HCT116 (cell line): ENCODE measurements around the gene ENTR1. TPM values are rescaled to one million over a fixed set of nuclear protein-coding genes. Genes with fewer than 3 reads are reported as not detected.

Experiments
- ATAC-seq: fragments of 200-7000 bp; cut with Tn5 transposase; 2 replicates; pipeline ENCODE4 v1.9.1; 2020; ENCODE audit warnings: mild to moderate bottlenecking, moderate library complexity
- BruUV-seq: library from RNA; stranded (reverse); fragments of 400-500 nt; replicated peaks from 2 replicates; lab custom pipeline; 2021; lab: Mats Ljungman, UMichigan
- CTCF ChIA-PET: fragments of 300-600 bp; sonication (Branson Sonifier 250); formaldehyde crosslinking; loops from one replicate; lab custom pipeline; 2021; ENCODE audit warnings: antibody characterized with exemption; lab: Charles Lee
- POLR2A ChIA-PET: fragments of 300-600, 350-600 bp; sonication (Branson Sonifier 250); formaldehyde crosslinking; loops from one replicate; lab custom pipeline; 2021; ENCODE audit warnings: antibody characterized with exemption; lab: Charles Lee
- RAD21 ChIA-PET, 2 experiments: fragments of 300-600 bp; sonication (Branson Sonifier 250); formaldehyde crosslinking; loops; one replicate each; lab custom pipeline; 2023; ENCODE audit warnings: low total read pairs in 2 of 2; ENCODE audit not compliant: uncharacterized antibody in 2 of 2, unreplicated experiment in 2 of 2, low non-redundant PET in 1 of 2; lab: Charles Lee
- DNase-seq: peaks from one replicate; pipeline ENCODE4 v3.0.0-alpha.2; 2010; ENCODE audit warnings: low read depth, low spot score
- H2AFZ ChIP-seq: fragments of 200-600 bp; shearing (Covaris generic), sonication (generic); 2 replicates; pipeline ENCODE4 v1.6.1; 2017; ENCODE audit warnings: low read depth, mixed run types, mixed read lengths, antibody characterized with exemption, low read length; ENCODE audit not compliant: poor library complexity, severe bottlenecking
- H3K27ac ChIP-seq: 2 replicates; pipeline ENCODE4 v1.5.1; 2012; ENCODE audit warnings: low read depth, low read length
- H3K27me3 ChIP-seq: fragments of 200-600 bp; sonication (generic); 2 replicates; pipeline ENCODE4 v1.6.1; 2016; ENCODE audit warnings: mixed run types, low read length, mixed read lengths; ENCODE audit not compliant: insufficient read depth
- H3K36me3 ChIP-seq, 2 experiments: fragments of 200-500 bp in 1 of 2; fragments of 200-600 bp in 1 of 2; sonication (Bioruptor generic) in 1 of 2; sonication (generic) in 1 of 2; 2 replicates each; pipeline versions ENCODE4 v1.5.1 to v1.6.1; 2014 to 2016; ENCODE audit warnings: low read length in 2 of 2, inconsistent platforms in 1 of 2, mixed read lengths in 1 of 2, mixed run types in 1 of 2; ENCODE audit not compliant: insufficient read depth in 2 of 2, control insufficient read depth in 1 of 2
- H3K4me1 ChIP-seq, 2 experiments: fragments of 200-600 bp in 1 of 2; sonication (generic) in 1 of 2; 2 replicates each; pipeline versions ENCODE4 v1.5.1 to v1.6.1; 2012 to 2017; ENCODE audit warnings: low read length in 2 of 2, inconsistent platforms in 1 of 2, mild to moderate bottlenecking in 1 of 2, mixed read lengths in 1 of 2, mixed run types in 1 of 2, moderate library complexity in 1 of 2; ENCODE audit not compliant: insufficient read depth in 2 of 2, control insufficient read depth in 1 of 2
- H3K4me2 ChIP-seq: fragments of 200-600 bp; sonication (generic); 2 replicates; pipeline ENCODE4 v1.6.1; 2017; ENCODE audit warnings: mixed run types, low read length, mixed read lengths
- H3K4me3 ChIP-seq, 2 experiments: fragments of 200-600 bp in 1 of 2; sonication (generic) in 1 of 2; replicated peaks in 1 of 2; 2 replicates each; pipeline ENCODE4 v1.5.1; 2011 to 2016; ENCODE audit warnings: low read length in 2 of 2, control low read depth in 1 of 2, low read depth in 1 of 2, mild to moderate bottlenecking in 1 of 2, mixed read lengths in 1 of 2, mixed run types in 1 of 2
- H3K79me2 ChIP-seq: fragments of 200-600 bp; sonication (generic); 2 replicates; pipeline ENCODE4 v1.6.1; 2017; ENCODE audit warnings: mild to moderate bottlenecking, mixed run types, low read length, moderate library complexity, mixed read lengths; ENCODE audit not compliant: insufficient read depth
- H3K9ac ChIP-seq: fragments of 200-600 bp; sonication (generic); 2 replicates; pipeline ENCODE4 v1.6.1; 2016; ENCODE audit warnings: low read length, mixed read lengths
- H3K9me2 ChIP-seq: fragments of 200-600 bp; sonication (generic), shearing (Covaris generic); 2 replicates; pipeline ENCODE4 v1.6.1; 2017; ENCODE audit warnings: mixed run types, mild to moderate bottlenecking, moderate library complexity; ENCODE audit not compliant: insufficient read depth
- H3K9me3 ChIP-seq, 2 experiments: fragments of 200-500 bp in 1 of 2; fragments of 200-600 bp in 1 of 2; sonication (Bioruptor generic) in 1 of 2; sonication (generic) in 1 of 2; 2 replicates each; pipeline ENCODE4 v1.6.1; 2014 to 2017; ENCODE audit warnings: low read length in 2 of 2, mixed read lengths in 2 of 2, inconsistent platforms in 1 of 2, low read depth in 1 of 2, mild to moderate bottlenecking in 1 of 2, mixed run types in 1 of 2, moderate library complexity in 1 of 2; ENCODE audit not compliant: control insufficient read depth in 1 of 2, insufficient read depth in 1 of 2
- H4K20me1 ChIP-seq: fragments of 200-600 bp; sonication (generic), shearing (Covaris generic); 2 replicates; pipeline ENCODE4 v1.6.1; 2017; ENCODE audit warnings: mixed run types, mild to moderate bottlenecking, moderate library complexity; ENCODE audit not compliant: insufficient read depth
- ATF3 ChIP-seq: IDR thresholded peaks from 2 replicates; pipeline ENCODE4 v1.6.1; 2012
- CTCF ChIP-seq, 3 experiments: fragments of 200-600 bp in 1 of 3; sonication (generic) in 1 of 3; IDR thresholded peaks in 2 of 3; conservative IDR thresholded peaks in 1 of 3; 2 replicates each; pipeline ENCODE4 v1.5.1; 2012 to 2017; ENCODE audit warnings: low read depth in 2 of 3, low read length in 2 of 3, antibody characterized with exemption in 1 of 3, borderline replicate concordance in 1 of 3, control low read depth in 1 of 3, mild to moderate bottlenecking in 1 of 3, mixed read lengths in 1 of 3, mixed run types in 1 of 3, moderate library complexity in 1 of 3; ENCODE audit not compliant: insufficient read depth in 1 of 3
- EGR1 ChIP-seq: IDR thresholded peaks from 2 replicates; pipeline ENCODE4 v1.6.1; 2012; ENCODE audit warnings: low read depth
- FOSL1 ChIP-seq: IDR thresholded peaks from 2 replicates; pipeline ENCODE4 v1.6.1; 2012; ENCODE audit warnings: low read depth
- MAX ChIP-seq: IDR thresholded peaks from 2 replicates; pipeline ENCODE4 v1.6.1; 2012
- RAD21 ChIP-seq: IDR thresholded peaks from 2 replicates; pipeline ENCODE4 v1.6.1; 2012; ENCODE audit warnings: low read depth, mild to moderate bottlenecking
- REST ChIP-seq: IDR thresholded peaks from 2 replicates; pipeline ENCODE4 v1.6.1; 2012; ENCODE audit warnings: low read depth
- SIN3A ChIP-seq: IDR thresholded peaks from 2 replicates; pipeline ENCODE4 v1.6.1; 2012; ENCODE audit warnings: low read depth
- YY1 ChIP-seq: IDR thresholded peaks from 2 replicates; pipeline ENCODE4 v1.6.1; 2011; ENCODE audit warnings: low read length, low read depth, moderate library complexity, mild to moderate bottlenecking; ENCODE audit not compliant: insufficient replicate concordance; ENCODE audit errors: extremely low read depth
- ZFX ChIP-seq: fragments of 450-650 bp; IDR thresholded peaks from 2 replicates; pipeline ENCODE4 v1.6.1; 2017
- ZNF274 ChIP-seq: fragments of 200-500 bp; sonication (Bioruptor generic); IDR thresholded peaks from 2 replicates; pipeline ENCODE4 v1.6.1; 2014; ENCODE audit warnings: mild to moderate bottlenecking, low read depth, low read length, inconsistent platforms
- intact Hi-C: fragments of 100-400 bp; cut with micrococcal nuclease; formaldehyde crosslinking; loops from 2 replicates; pipeline ENCODE4 v1.10.0; 2022
- total RNA-seq: library from RNA; stranded (reverse); gene quantifications from one replicate; pipeline ENCODE4 v1.2.1, GENCODE V29; 2021; ENCODE audit not compliant: unreplicated experiment

Gene ENTR1
- total RNA-seq, 1 experiment from 2014 or later, result 119 TPM

- no peak for TF ChIP-seq YY1
- TF ChIP-seq MAX, result no peak
- TF ChIP-seq SIN3A, result no peak
- no peak for TF ChIP-seq ATF3
- TF ChIP-seq FOSL1, result no peak
- no peak for TF ChIP-seq ZFX
- intact Hi-C loops, result no loop called here
- no peaks in the 10 kb centered on the region for H3K9me2 ChIP-seq
- DNase-seq (no peak), ATAC-seq (no peak)
- H3K27ac ChIP-seq, result peak overlapping the region; percentile 92; the same call in 1 of the 2 replicates
- H4K20me1 ChIP-seq, result no peaks in the 10 kb centered on the region
- peaks cover 37 to 48% of the 10 kb centered on the region in 2 experiments; a peak in 3 of 4 replicates for H3K36me3 ChIP-seq
- no peaks in the 10 kb centered on the region for H3K27me3 ChIP-seq
- ChIA-PET RAD21 (no interaction called here), CTCF (no interaction called here), POLR2A (no interaction called here)
- peak overlapping the region; percentile 82 to 93 for H3K4me3 ChIP-seq
- peaks cover 7 to 16% of the 10 kb centered on the region in 2 experiments for H3K4me1 ChIP-seq
- no peaks in the 10 kb centered on the region for H3K9me3 ChIP-seq
- no TSS peak for BruUV-seq
- peaks cover 57% of the 10 kb centered on the region for H3K79me2 ChIP-seq
- peak overlapping the region; percentile 84; the same call in 1 of the 2 replicates for H3K9ac ChIP-seq
- H2AFZ ChIP-seq, result no peak overlapping the region
- peak overlapping the region; percentile 89 for H3K4me2 ChIP-seq
Observed at GRCh38 chr9:136398286-136398685, 12.1 kb downstream of the ENTR1 start.

GRCh38 chr9:136397643-136398042, 12.8 kb downstream of the ENTR1 start:
- Histone ChIP-seq H3K9me3 (no peaks in the 10 kb centered on the region), H3K4me1 (peaks cover 7 to 16% of the 10 kb centered on the region in 2 experiments), H3K4me2 (no peak overlapping the region), H3K27me3 (no peaks in the 10 kb centered on the region), H4K20me1 (no peaks in the 10 kb centered on the region), H3K27ac (no peak overlapping the region), H2AFZ (no peak overlapping the region), H3K9ac (no peak overlapping the region), H3K9me2 (no peaks in the 10 kb centered on the region), H3K36me3 (peaks cover 39 to 53% of the 10 kb centered on the region in 2 experiments), H3K79me2 (peaks cover 58% of the 10 kb centered on the region)
- RAD21 ChIA-PET, result no interaction called here
- BruUV-seq, result no TSS peak
- DNase-seq, result no peak
- intact Hi-C loops, result no loop called here
- POLR2A ChIA-PET, result no interaction called here
- CTCF ChIA-PET, result no interaction called here
- no peak for ATAC-seq
- TF ChIP-seq ZNF274 (no peak), SIN3A (no peak), RAD21 (no peak), ATF3 (no peak), REST (no peak), ZFX (no peak), EGR1 (no peak), MAX (no peak), CTCF (IDR thresholded peaks at IDR 0.05 in 2 of 3, conservative IDR thresholded peaks at IDR 0.05 in 1 of 3; ENCODE audit: borderline replicate concordance in 1 of 3, insufficient read depth in 1 of 3, low read depth in 2 of 3, low read length in 2 of 3) (no peak)
- TF ChIP-seq, all 23 proteins: peak for 0
- no peak overlapping the region for H3K4me3 ChIP-seq
